GM04504 (cell line): ENCODE results near the gene TASOR2.

Experiments used
- DNase-seq: peaks from one replicate; pipeline ENCODE4 v3.0.0-alpha.2; 2012; ENCODE audit warnings: low read depth

Gene TASOR2

GRCh38 chr10:5684318-5684970, at the start of gene TASOR2:
Gene TASOR2 (plus strand): TSS chr10:5684838. CDS start chr10:5720643, 35,805 bp downstream.
- DNase-seq: peak; percentile 94

DNA sequence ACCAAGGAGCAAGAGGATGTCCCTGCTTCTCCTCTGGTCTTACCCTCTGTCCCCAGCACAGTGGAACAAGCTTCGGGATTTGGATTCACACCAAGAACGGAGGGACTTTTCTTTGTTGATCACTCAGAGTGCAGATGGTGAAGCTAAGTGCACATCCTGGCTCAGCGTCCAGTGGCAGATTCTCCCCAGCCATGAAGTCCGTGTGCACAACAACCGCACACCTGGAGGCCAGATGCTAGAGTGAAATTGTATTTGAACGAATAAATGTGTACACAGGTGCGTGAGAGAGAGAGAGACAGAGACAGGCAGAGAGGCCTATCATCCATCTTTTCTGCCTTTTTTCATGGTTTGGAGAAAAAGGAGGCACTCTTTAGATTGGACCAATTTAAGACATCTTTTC, 49.7 kb upstream of the TASOR2 start:
- no peak for DNase-seq

DNA sequence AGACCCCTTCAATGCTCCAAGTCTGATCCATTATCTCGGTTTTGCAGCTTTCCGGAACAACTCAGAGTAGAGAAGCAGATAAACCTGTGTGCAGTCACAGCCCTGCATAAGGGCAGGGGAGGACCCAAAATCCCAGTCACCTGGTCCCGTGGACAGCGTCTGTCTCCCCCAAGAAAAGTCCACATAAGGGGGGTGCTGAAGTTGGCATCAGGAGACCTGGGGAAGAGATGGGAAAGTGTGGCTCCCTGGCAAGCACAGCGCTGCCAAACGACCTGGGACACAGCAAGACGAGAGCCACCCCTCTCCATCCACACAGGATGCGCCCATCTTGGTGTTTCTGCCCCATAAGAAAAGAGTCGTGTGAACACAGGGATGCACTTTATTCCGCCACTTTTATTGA, 46.1 kb upstream of the TASOR2 start:
- no peak for DNase-seq

DNA sequence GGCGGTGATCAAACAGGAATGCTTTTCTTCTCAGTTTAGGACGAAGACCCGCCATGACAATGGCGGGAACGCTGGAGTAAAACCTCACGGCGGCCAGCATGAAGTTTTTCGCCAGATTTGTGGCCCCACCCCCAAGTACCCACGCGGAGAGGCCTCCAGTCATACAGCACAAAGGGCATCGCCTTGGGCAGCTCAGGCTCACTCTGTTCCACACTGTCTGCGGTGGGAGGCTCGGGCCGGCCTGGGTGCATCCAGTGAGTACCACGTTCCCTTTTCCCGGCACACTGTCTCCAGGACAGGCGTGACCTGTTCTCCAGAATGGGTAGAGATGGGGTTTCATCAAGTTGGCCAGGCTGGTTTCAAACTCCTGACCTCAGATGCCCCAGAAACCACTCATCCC, 45.6 kb upstream of the TASOR2 start:
- DNase-seq: no peak

DNA sequence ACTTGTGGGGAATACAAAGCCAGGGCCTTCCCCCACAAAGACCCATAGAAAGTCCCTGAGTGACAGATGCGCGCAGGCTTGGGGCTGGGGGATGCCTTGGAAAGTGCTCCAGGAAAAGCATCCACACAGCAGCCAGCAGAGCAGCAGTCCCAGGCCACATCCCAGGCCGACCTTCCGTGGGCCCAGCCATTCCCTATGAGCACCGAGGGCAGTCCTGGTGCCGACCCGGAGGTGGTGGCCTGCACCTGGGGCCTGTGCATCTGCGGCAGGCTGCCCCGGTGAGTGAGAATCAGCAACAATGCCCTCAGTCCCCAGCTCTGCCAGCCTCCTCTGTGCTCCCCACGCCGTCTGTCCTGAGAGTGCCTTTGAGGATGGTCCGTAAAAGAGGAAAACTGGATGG, 44.6 kb upstream of the TASOR2 start:
- DNase-seq: no peak

GRCh38 chr10:5640501-5640900, 44.1 kb upstream of the TASOR2 start:
- DNase-seq: no peak

DNA sequence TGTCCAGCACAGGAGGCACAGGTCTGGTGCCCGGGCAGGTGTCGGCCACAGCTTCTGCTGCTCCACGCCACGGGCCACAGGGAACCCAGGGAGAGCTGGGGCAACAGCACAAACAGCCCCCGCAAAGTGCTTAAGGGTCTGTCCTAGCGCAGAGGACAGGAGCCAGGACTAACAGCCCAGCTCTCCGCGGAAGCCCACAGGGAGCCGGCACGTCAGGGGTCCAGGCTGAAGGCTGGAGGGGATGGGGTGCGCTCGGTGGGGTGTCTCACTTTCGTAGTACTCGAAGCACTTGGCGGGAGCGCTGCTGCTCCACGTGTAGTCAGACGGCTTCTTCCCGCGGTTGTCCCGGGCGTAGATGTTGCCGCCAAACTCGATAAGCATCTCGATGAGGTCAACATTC, 43.1 kb upstream of the TASOR2 start:
- no peak for DNase-seq

GRCh38 chr10:5643346-5644067, 41.1 kb upstream of the TASOR2 start:
- DNase-seq: no peak

GRCh38 chr10:5644930-5645329, 39.7 kb upstream of the TASOR2 start:
- DNase-seq: no peak

DNA sequence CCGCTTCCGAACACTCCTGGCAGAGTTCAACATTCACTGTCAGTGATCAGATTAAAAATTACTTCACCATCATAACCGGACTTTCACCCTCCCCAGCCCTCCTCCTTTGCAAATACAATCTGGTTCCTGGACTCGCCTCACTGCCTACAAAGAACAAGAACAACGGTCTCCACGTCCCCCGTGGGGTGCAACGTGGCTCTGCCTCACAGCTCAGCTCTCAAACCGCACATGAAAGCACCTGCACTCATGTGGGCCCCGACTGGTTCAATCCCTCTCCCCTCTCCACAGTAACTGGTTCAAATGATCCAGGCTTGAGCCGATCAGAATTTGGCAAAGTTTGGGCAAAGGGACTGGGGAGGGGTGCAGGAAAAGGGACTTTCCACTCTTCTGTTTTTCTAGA, 39.3 kb upstream of the TASOR2 start:
- no peak for DNase-seq

GRCh38 chr10:5645944-5646617, 38.6 kb upstream of the TASOR2 start:
- no peak for DNase-seq

GRCh38 chr10:5647507-5648240, 37.0 kb upstream of the TASOR2 start:
- no peak for DNase-seq

DNA sequence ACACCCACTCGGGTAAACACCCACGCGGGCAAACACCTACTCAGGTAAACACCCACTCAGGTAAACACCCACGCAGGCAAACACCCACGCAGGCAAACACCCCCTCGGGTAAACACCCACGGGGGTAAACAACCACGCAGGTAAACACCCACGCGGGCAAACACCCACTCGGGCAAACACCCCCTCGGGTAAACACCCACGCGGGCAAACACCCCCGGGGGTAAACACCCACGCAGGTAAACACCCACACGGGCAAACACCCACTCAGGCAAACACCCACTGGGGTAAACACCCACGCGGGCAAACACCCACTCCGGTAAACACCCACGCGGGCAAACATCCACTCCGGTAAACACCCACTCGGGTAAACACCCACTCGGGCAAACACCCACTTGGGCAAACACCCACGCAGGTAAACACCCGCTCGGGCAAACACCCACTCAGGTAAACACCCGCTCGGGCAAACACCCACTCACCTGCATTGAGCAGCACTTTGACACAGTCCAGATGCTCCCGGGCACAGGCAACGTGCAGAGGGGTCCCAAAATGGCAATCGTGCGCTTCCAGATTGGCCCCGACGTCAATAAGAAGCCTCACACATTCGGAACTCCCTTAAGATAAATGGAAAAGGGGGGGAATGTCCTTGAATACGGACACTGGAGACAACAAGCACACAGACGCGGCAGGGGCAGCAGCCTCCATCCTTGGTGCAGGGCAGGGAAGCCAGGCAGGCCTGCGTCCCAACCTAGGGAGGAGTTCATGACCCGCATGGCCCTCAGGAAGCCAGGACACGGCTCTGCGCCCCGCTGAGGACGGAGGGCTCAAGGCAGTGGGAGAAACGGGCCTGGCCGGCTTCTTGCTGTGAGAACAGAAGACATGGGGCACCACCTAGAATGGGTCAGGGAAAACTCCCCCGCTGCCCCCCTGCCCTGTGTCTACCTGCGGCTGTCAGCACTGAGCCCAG, 35.9 kb upstream of the TASOR2 start:
- DNase-seq: no peak

DNA sequence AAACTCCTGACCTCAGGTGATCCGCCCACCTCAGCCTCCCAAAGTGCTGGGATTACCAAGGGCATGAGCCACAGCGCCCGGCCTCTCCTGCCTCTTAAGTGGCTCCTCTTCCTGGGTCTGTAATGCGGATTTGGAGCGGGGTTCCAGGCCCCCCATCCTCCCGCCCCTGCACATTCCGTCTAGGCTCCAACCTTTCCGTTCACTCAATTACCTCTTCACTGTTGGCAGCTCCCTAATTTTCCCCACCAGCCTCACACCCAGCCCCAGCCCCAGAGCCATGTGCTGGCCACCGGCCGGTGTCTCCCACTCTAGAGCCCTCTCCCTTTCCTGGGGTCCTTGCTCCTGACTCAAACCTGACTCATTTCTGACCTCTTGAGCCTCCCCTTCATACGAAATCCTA, 34.9 kb upstream of the TASOR2 start:
- no peak for DNase-seq

GRCh38 chr10:5650664-5651387, 33.8 kb upstream of the TASOR2 start:
- DNase-seq: no peak

DNA sequence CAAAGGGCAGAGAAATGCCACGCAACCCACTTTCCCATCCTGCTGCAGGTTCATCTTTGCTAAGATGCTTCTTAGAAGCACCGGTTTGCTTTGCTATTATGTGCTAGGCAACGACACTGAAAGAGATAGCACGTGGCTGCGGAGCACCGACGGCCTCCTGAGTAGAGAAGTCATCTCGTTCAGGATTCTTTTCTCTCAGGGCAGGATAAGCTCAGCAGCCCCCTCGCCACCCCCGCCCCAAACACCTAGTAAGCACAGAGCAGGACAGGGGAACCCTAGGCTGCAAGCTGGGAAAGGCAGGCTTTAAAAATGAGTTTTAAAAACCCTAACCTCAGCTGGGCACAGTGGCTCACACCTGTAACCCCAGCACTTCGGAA, 33.3 kb upstream of the TASOR2 start:
- no peak for DNase-seq

DNA sequence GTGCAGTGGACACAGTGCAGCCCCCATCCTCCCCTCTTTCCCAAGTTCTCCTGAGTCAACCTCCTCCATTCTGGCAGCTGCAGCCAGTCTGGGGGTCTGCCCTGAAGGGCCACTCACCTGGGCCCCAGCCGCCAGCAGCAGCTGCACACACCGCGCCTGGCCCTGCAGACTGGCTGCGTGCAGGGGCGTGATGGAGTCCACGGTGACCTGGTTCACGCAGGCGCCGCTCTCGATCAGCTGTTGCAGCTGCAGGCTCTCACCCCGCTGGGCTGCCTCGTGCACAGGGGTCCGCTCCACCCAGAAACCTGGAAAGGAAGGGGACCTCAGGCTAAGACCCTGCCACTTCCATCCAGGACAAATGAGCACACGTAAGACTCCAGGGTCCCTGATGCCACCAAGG, 31.9 kb upstream of the TASOR2 start:
- DNase-seq: no peak

- DNase-seq: no peak
Observed at GRCh38 chr10:5654218-5654755, 30.4 kb upstream of the TASOR2 start.

GRCh38 chr10:5655121-5655520, 29.5 kb upstream of the TASOR2 start:
- DNase-seq: no peak

- DNase-seq: no peak
Observed at GRCh38 chr10:5656737-5657579, 27.7 kb upstream of the TASOR2 start.
